CD4-positive, alpha-beta T cell treated with Interleukin-6 for 4 hours (primary cell): Measurements from ENCODE around the gene CFDP1.
A peak's percentile ranks its signal among the peaks of the same experiment; 100 is the strongest.

ENCODE experiments used
- DNase-seq: peaks from one replicate; pipeline ENCODE4 v3.0.0-alpha.2; 2020; ENCODE audit warnings: mixed read lengths

The CFDP1 gene

GRCh38 chr16:75317532-75317931, 115.8 kb downstream of the CFDP1 start:
- no peak for DNase-seq

GRCh38 chr16:75317101-75317522, 116.2 kb downstream of the CFDP1 start:
- no peak for DNase-seq

- no peak for DNase-seq
Observed at GRCh38 chr16:75315539-75316306, 117.6 kb downstream of the CFDP1 start.

- DNase-seq: no peak
Observed at GRCh38 chr16:75312875-75313274, 120.4 kb downstream of the CFDP1 start.

GRCh38 chr16:75311383-75311938, 121.8 kb downstream of the CFDP1 start:
- no peak for DNase-seq

- DNase-seq: no peak
Observed at GRCh38 chr16:75310541-75310940, 122.8 kb downstream of the CFDP1 start.

- DNase-seq: no peak
Observed at GRCh38 chr16:75309899-75310430, 123.3 kb downstream of the CFDP1 start.

GRCh38 chr16:75309156-75309555, 124.1 kb downstream of the CFDP1 start:
- no peak for DNase-seq

GRCh38 chr16:75308011-75308410, 125.3 kb downstream of the CFDP1 start:
- DNase-seq: no peak

- DNase-seq: no peak
Observed at GRCh38 chr16:75307506-75307905, 125.8 kb downstream of the CFDP1 start.

- no peak for DNase-seq
Observed at GRCh38 chr16:75306099-75306762, 127.1 kb downstream of the CFDP1 start.

- DNase-seq: peak; percentile 43
Observed at GRCh38 chr16:75305364-75306098, 127.8 kb downstream of the CFDP1 start.

- no peak for DNase-seq
Observed at GRCh38 chr16:75304521-75305363, 128.6 kb downstream of the CFDP1 start.

GRCh38 chr16:75301804-75302203, 131.5 kb downstream of the CFDP1 start:
- DNase-seq: no peak

- no peak for DNase-seq
Observed at GRCh38 chr16:75298267-75298666, 135.0 kb downstream of the CFDP1 start.

GRCh38 chr16:75296606-75297005, 136.7 kb downstream of the CFDP1 start:
- no peak for DNase-seq

GRCh38 chr16:75294773-75295459, 138.4 kb downstream of the CFDP1 start:
- DNase-seq: no peak

- no peak for DNase-seq
Observed at GRCh38 chr16:75293772-75294171, 139.5 kb downstream of the CFDP1 start.

GRCh38 chr16:75293173-75293572, 140.1 kb downstream of the CFDP1 start:
- no peak for DNase-seq

- no peak for DNase-seq
Observed at GRCh38 chr16:75292691-75293090, 140.6 kb downstream of the CFDP1 start.

- DNase-seq: no peak
Observed at GRCh38 chr16:75289189-75289588, 144.1 kb downstream of the CFDP1 start.
